ENCODE data around the gene HTR1E.
"Not testable (repeated sequence)": the region's sequence is repeated elsewhere in the genome, so short reads cannot be mapped to it uniquely, and the experiment has no call there.

HTR1E gene

DNA sequence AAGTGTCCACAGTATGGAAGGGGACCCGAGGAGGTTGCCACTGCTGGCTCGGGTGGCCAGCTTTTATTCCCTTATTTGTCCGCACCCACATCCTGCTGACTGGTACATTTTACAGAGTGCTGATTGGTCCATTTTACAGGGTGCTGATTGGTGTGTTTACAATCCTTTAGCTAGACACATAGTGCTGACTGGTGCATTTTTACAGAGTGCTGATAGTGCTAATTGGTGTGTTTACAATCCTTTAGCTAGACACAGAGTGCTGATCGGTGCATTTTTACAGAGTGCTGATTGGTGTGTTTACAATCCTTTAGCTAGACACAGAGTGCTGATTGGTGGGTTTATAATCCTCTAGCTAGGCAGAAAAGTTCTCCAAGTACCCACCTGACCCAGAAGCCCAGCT is 65.1 kb downstream of the HTR1E start:
- not testable (repeated sequence) for H2AK5ac ChIP-seq (ENCODE audit: low read length); H2BK5ac ChIP-seq (ENCODE audit: low read depth, low read length, poor library complexity); H2BK12ac ChIP-seq (ENCODE audit: low read length); H3K4me1 ChIP-seq (ENCODE audit: control insufficient read depth in 1 of 2, insufficient read depth in 2 of 2, low read length in 2 of 2); H3K4ac ChIP-seq (ENCODE audit: low read depth, low read length); H4K91ac ChIP-seq (ENCODE audit: low read depth, low read length); DNase-seq; H3K9ac ChIP-seq (ENCODE audit: low read length); H3K4me2 ChIP-seq (ENCODE audit: low read length); H2AFZ ChIP-seq (ENCODE audit: insufficient read depth, low read length, poor library complexity); H3K79me2 ChIP-seq (ENCODE audit: control insufficient read depth, insufficient read depth, low read length, poor library complexity); H3K79me1 ChIP-seq (ENCODE audit: low read length); H3K18ac ChIP-seq (ENCODE audit: low read length); H4K12ac ChIP-seq (ENCODE audit: low read depth, low read length); H2BK120ac ChIP-seq (ENCODE audit: insufficient read depth, low read length, poor library complexity); H3K27ac ChIP-seq (ENCODE audit: low read depth, low read length); H3K27me3 ChIP-seq (ENCODE audit: insufficient read depth, low read length); H3K23ac ChIP-seq (ENCODE audit: low read length); H3K4me3 ChIP-seq (ENCODE audit: low read depth, low read length); H3K14ac ChIP-seq (ENCODE audit: low read length); H3K9me3 ChIP-seq (ENCODE audit: insufficient read depth, low read depth, low read length); H4K8ac ChIP-seq (ENCODE audit: low read depth, low read length); H3K36me3 ChIP-seq (ENCODE audit: control insufficient read depth in 1 of 2, insufficient read depth in 2 of 2, low read length in 2 of 2)
- WGBS (ENCODE audit: extremely low coverage, insufficient coverage, insufficient read length), result no CpG with 5 or more reads among the region's 4 CpGs

GRCh38 chr6:87006541-87006940 is 69.2 kb downstream of the HTR1E start:
- not testable (repeated sequence) for H2BK120ac ChIP-seq (ENCODE audit: insufficient read depth, low read length, poor library complexity); H3K4me3 ChIP-seq (ENCODE audit: low read depth, low read length); H3K27ac ChIP-seq (ENCODE audit: low read depth, low read length); H3K4ac ChIP-seq (ENCODE audit: low read depth, low read length); H2AK5ac ChIP-seq (ENCODE audit: low read length); H2BK5ac ChIP-seq (ENCODE audit: low read depth, low read length, poor library complexity); H3K27me3 ChIP-seq (ENCODE audit: insufficient read depth, low read length); H2BK12ac ChIP-seq (ENCODE audit: low read length); H3K79me1 ChIP-seq (ENCODE audit: low read length); H3K4me1 ChIP-seq (ENCODE audit: control insufficient read depth in 1 of 2, insufficient read depth in 2 of 2, low read length in 2 of 2); H3K23ac ChIP-seq (ENCODE audit: low read length); H4K8ac ChIP-seq (ENCODE audit: low read depth, low read length); H3K79me2 ChIP-seq (ENCODE audit: control insufficient read depth, insufficient read depth, low read length, poor library complexity); H3K9ac ChIP-seq (ENCODE audit: low read length); DNase-seq; H3K18ac ChIP-seq (ENCODE audit: low read length); H3K4me2 ChIP-seq (ENCODE audit: low read length); H4K12ac ChIP-seq (ENCODE audit: low read depth, low read length); H3K9me3 ChIP-seq (ENCODE audit: insufficient read depth, low read depth, low read length); H4K91ac ChIP-seq (ENCODE audit: low read depth, low read length); H2AFZ ChIP-seq (ENCODE audit: insufficient read depth, low read length, poor library complexity); H3K14ac ChIP-seq (ENCODE audit: low read length); H3K36me3 ChIP-seq (ENCODE audit: control insufficient read depth in 1 of 2, insufficient read depth in 2 of 2, low read length in 2 of 2)
- no CpG with 5 or more reads among the region's 2 CpGs for WGBS (ENCODE audit: extremely low coverage, insufficient coverage, insufficient read length)

DNA sequence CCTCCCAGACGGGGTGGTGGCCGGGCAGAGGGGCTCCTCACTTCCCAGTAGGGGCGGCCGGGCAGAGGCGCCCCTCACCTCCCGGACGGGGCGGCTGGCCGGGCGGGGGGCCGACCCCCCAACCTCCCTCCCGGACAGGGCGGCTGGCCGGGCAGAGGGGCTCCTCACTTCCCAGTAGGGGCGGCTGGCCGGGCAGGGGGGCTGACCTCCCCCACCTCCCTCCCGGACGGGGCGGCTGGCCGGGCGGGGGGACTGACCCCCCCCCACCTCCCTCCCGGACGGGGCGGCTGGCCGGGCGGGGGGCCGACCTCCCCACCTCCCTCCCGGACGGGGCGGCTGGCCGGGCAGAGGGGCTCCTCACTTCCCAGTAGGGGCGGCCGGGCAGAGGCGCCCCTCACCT is 72.3 kb downstream of the HTR1E start:
- H3K4ac ChIP-seq (ENCODE audit: low read depth, low read length); H4K12ac ChIP-seq (ENCODE audit: low read depth, low read length); H3K23ac ChIP-seq (ENCODE audit: low read length); H3K36me3 ChIP-seq (ENCODE audit: control insufficient read depth in 1 of 2, insufficient read depth in 2 of 2, low read length in 2 of 2); H3K9me3 ChIP-seq (ENCODE audit: insufficient read depth, low read depth, low read length); H2AK5ac ChIP-seq (ENCODE audit: low read length); H3K18ac ChIP-seq (ENCODE audit: low read length); H3K27me3 ChIP-seq (ENCODE audit: insufficient read depth, low read length); H4K8ac ChIP-seq (ENCODE audit: low read depth, low read length); H2AFZ ChIP-seq (ENCODE audit: insufficient read depth, low read length, poor library complexity); H2BK12ac ChIP-seq (ENCODE audit: low read length); H2BK5ac ChIP-seq (ENCODE audit: low read depth, low read length, poor library complexity); H3K14ac ChIP-seq (ENCODE audit: low read length); H2BK120ac ChIP-seq (ENCODE audit: insufficient read depth, low read length, poor library complexity); H3K4me3 ChIP-seq (ENCODE audit: low read depth, low read length); H3K79me1 ChIP-seq (ENCODE audit: low read length); H3K9ac ChIP-seq (ENCODE audit: low read length); H3K4me1 ChIP-seq (ENCODE audit: control insufficient read depth in 1 of 2, insufficient read depth in 2 of 2, low read length in 2 of 2); H3K79me2 ChIP-seq (ENCODE audit: control insufficient read depth, insufficient read depth, low read length, poor library complexity); DNase-seq; H3K27ac ChIP-seq (ENCODE audit: low read depth, low read length); H4K91ac ChIP-seq (ENCODE audit: low read depth, low read length); H3K4me2 ChIP-seq (ENCODE audit: low read length): not testable (repeated sequence)
- whole genome bisulfite sequencing (ENCODE audit: extremely low coverage, insufficient coverage, insufficient read length), result no CpG with 5 or more reads among the region's 34 CpGs

DNA sequence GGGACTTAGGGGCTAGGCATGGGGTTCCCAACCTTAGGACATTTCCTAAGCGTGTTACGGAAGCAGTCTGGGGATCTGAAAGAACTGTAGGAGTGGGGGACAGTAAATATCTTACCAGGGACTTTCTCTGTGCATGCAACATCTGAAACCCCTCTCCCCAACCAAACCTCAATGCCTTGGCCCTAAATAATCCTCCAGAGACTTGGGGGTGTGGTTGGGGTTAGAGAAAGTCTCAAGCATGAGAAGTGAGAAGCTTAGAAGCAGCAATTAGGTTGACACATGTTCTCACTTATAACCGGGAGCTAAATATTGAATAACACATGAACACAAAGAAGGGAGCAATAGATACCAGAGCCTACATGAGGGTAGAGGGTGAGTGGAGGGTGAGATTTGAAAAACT is 74.7 kb downstream of the HTR1E start:
- H3K79me2 ChIP-seq (ENCODE audit: control insufficient read depth, insufficient read depth, low read length, poor library complexity), result no peaks in the 10 kb centered on the region
- no peak overlapping the region for H3K4ac ChIP-seq (ENCODE audit: low read depth, low read length)
- no peak overlapping the region for H3K4me2 ChIP-seq (ENCODE audit: low read length)
- H2BK120ac ChIP-seq (ENCODE audit: insufficient read depth, low read length, poor library complexity), result no peak overlapping the region
- no peak overlapping the region for H4K12ac ChIP-seq (ENCODE audit: low read depth, low read length)
- H3K79me1 ChIP-seq (ENCODE audit: low read length), result no peaks in the 10 kb centered on the region
- H2AK5ac ChIP-seq (ENCODE audit: low read length), result no peak overlapping the region
- H4K8ac ChIP-seq (ENCODE audit: low read depth, low read length), result no peak overlapping the region
- no peak overlapping the region for H2BK5ac ChIP-seq (ENCODE audit: low read depth, low read length, poor library complexity)
- DNase-seq, result no peak
- H3K9ac ChIP-seq (ENCODE audit: low read length), result no peak overlapping the region
- H3K27ac ChIP-seq (ENCODE audit: low read depth, low read length), result no peak overlapping the region
- H2AFZ ChIP-seq (ENCODE audit: insufficient read depth, low read length, poor library complexity), result no peak overlapping the region
- H3K27me3 ChIP-seq (ENCODE audit: insufficient read depth, low read length), result no peaks in the 10 kb centered on the region
- H3K4me3 ChIP-seq (ENCODE audit: low read depth, low read length), result no peak overlapping the region
- H3K4me1 ChIP-seq (ENCODE audit: control insufficient read depth in 1 of 2, insufficient read depth in 2 of 2, low read length in 2 of 2), result no peaks in the 10 kb centered on the region
- no CpG with 5 or more reads among the region's 3 CpGs for WGBS (ENCODE audit: extremely low coverage, insufficient coverage, insufficient read length)
- no peak overlapping the region for H3K23ac ChIP-seq (ENCODE audit: low read length)
- H3K9me3 ChIP-seq (ENCODE audit: insufficient read depth, low read depth, low read length), result peaks cover 4% of the 10 kb centered on the region
- H3K36me3 ChIP-seq (ENCODE audit: control insufficient read depth in 1 of 2, insufficient read depth in 2 of 2, low read length in 2 of 2), result peaks cover 9 to 12% of the 10 kb centered on the region in 2 experiments
- H4K91ac ChIP-seq (ENCODE audit: low read depth, low read length), result no peak overlapping the region
- no peak overlapping the region for H2BK12ac ChIP-seq (ENCODE audit: low read length)
- H3K14ac ChIP-seq (ENCODE audit: low read length), result no peak overlapping the region
- no peak overlapping the region for H3K18ac ChIP-seq (ENCODE audit: low read length)
